Measurements from ENCODE around the gene IL15.
"Not testable (repeated sequence)": the region's sequence is repeated elsewhere in the genome, so short reads cannot be mapped to it uniquely, and the experiment has no call there.

Gene IL15

GRCh38 chr4:141647966-141648365 lies 11.6 kb downstream of the IL15 start:
- no peak for DNase-seq

- no peak for DNase-seq
These were observed 15.9 kb downstream of the IL15 start for GRCh38 chr4:141652161-141652778.

- DNase-seq, result no peak
These were observed 17.7 kb downstream of the IL15 start for GRCh38 chr4:141654098-141654497.

GRCh38 chr4:141656031-141656430 lies 19.6 kb downstream of the IL15 start:
- DNase-seq, result no peak

GRCh38 chr4:141657550-141658250 lies 21.3 kb downstream of the IL15 start:
- no peak for DNase-seq

- DNase-seq, result no peak
These were observed 21.9 kb downstream of the IL15 start for GRCh38 chr4:141658309-141658708.

- no peak for DNase-seq
These were observed 23.2 kb downstream of the IL15 start for GRCh38 chr4:141659539-141659938.

- no peak for DNase-seq
These were observed 24.5 kb downstream of the IL15 start for GRCh38 chr4:141660880-141661279.

- no peak for DNase-seq
These were observed 32.0 kb downstream of the IL15 start for GRCh38 chr4:141668200-141668910.

GRCh38 chr4:141669501-141669900 lies 33.1 kb downstream of the IL15 start:
- DNase-seq, result no peak

GRCh38 chr4:141675384-141675783 lies 39.0 kb downstream of the IL15 start:
- no peak for DNase-seq

- no peak for DNase-seq
These were observed 39.8 kb downstream of the IL15 start for GRCh38 chr4:141676087-141676670.

- DNase-seq, result no peak
These were observed 43.7 kb downstream of the IL15 start for GRCh38 chr4:141680060-141680459.

GRCh38 chr4:141684785-141685184 lies 48.4 kb downstream of the IL15 start:
- DNase-seq, result no peak

GRCh38 chr4:141686146-141686775 lies 49.9 kb downstream of the IL15 start:
- DNase-seq, result no peak

- DNase-seq, result no peak
These were observed 50.5 kb downstream of the IL15 start for GRCh38 chr4:141686879-141687278.

- DNase-seq, result not testable (repeated sequence)
These were observed 53.4 kb downstream of the IL15 start for GRCh38 chr4:141689726-141690296.

- not testable (repeated sequence) for DNase-seq
These were observed 54.9 kb downstream of the IL15 start for GRCh38 chr4:141691247-141691646.

- no peak for DNase-seq
These were observed 55.7 kb downstream of the IL15 start for GRCh38 chr4:141692081-141692480.

- no peak for DNase-seq
These were observed 60.7 kb downstream of the IL15 start for GRCh38 chr4:141697116-141697515.

GRCh38 chr4:141702472-141703182 lies 66.2 kb downstream of the IL15 start:
- no peak for DNase-seq

GRCh38 chr4:141703497-141703896 lies 67.1 kb downstream of the IL15 start:
- no peak for DNase-seq
